ENCODE results near the gene TRPM8.

The TRPM8 gene

GRCh38 chr2:234029150-234029733 lies 112.1 kb downstream of the TRPM8 start:
- no peak for DNase-seq (ENCODE audit: low read depth, low spot score)
- Histone ChIP-seq H3K9me3 (ENCODE audit: insufficient read depth, low read length) (peaks cover 18% of the 10 kb centered on the region), H3K4me3 (ENCODE audit: insufficient read length, low read depth) (no peak overlapping the region), H3K4me1 (ENCODE audit: insufficient read depth, insufficient read length) (no peaks in the 10 kb centered on the region), H3K9ac (ENCODE audit: insufficient read length, low read depth) (no peak overlapping the region), H3K36me3 (ENCODE audit: insufficient read depth, insufficient read length, low read length) (no peaks in the 10 kb centered on the region), H3K27me3 (ENCODE audit: insufficient read depth, insufficient read length) (peaks cover 4% of the 10 kb centered on the region)
- no peak for TF ChIP-seq YY1 (IDR thresholded peaks at IDR 0.05; ENCODE audit: insufficient read depth, insufficient read length)
- no peak for TF ChIP-seq ZNF274 (IDR thresholded peaks at IDR 0.05; ENCODE audit: low read depth, low read length)
- TF ChIP-seq SUZ12 (IDR thresholded peaks at IDR 0.05; ENCODE audit: extremely low read depth, insufficient read depth, insufficient read length), result no peak

- no peak for TF ChIP-seq ZNF274 (IDR thresholded peaks at IDR 0.05; ENCODE audit: low read depth, low read length)
- TF ChIP-seq YY1 (IDR thresholded peaks at IDR 0.05; ENCODE audit: insufficient read depth, insufficient read length), result no peak
- TF ChIP-seq SUZ12 (IDR thresholded peaks at IDR 0.05; ENCODE audit: extremely low read depth, insufficient read depth, insufficient read length), result no peak
- no peak overlapping the region for H3K9ac ChIP-seq (ENCODE audit: insufficient read length, low read depth)
- H3K4me1 ChIP-seq (ENCODE audit: insufficient read depth, insufficient read length), result no peaks in the 10 kb centered on the region
- H3K36me3 ChIP-seq (ENCODE audit: insufficient read depth, insufficient read length, low read length), result no peaks in the 10 kb centered on the region
- DNase-seq (ENCODE audit: low read depth, low spot score), result no peak
- no peak overlapping the region for H3K4me3 ChIP-seq (ENCODE audit: insufficient read length, low read depth)
- H3K27me3 ChIP-seq (ENCODE audit: insufficient read depth, insufficient read length), result peaks cover 4% of the 10 kb centered on the region
- peaks cover 12% of the 10 kb centered on the region; the same call in 1 of the 2 replicates for H3K9me3 ChIP-seq (ENCODE audit: insufficient read depth, low read length)
Measured at GRCh38 chr2:234031207-234031606, 114.0 kb downstream of the TRPM8 start.

- no peak for DNase-seq (ENCODE audit: low read depth, low spot score)
- no peaks in the 10 kb centered on the region for H3K36me3 ChIP-seq (ENCODE audit: insufficient read depth, insufficient read length, low read length)
- peaks cover 15% of the 10 kb centered on the region; the same call in 1 of the 2 replicates for H3K9me3 ChIP-seq (ENCODE audit: insufficient read depth, low read length)
- no peaks in the 10 kb centered on the region for H3K27me3 ChIP-seq (ENCODE audit: insufficient read depth, insufficient read length)
- H3K4me3 ChIP-seq (ENCODE audit: insufficient read length, low read depth), result no peak overlapping the region
- no peaks in the 10 kb centered on the region for H3K4me1 ChIP-seq (ENCODE audit: insufficient read depth, insufficient read length)
- no peak overlapping the region for H3K9ac ChIP-seq (ENCODE audit: insufficient read length, low read depth)
- TF ChIP-seq YY1 (IDR thresholded peaks at IDR 0.05; ENCODE audit: insufficient read depth, insufficient read length) (no peak), ZNF274 (IDR thresholded peaks at IDR 0.05; ENCODE audit: low read depth, low read length) (no peak), SUZ12 (IDR thresholded peaks at IDR 0.05; ENCODE audit: extremely low read depth, insufficient read depth, insufficient read length) (no peak)
Measured at GRCh38 chr2:234032279-234032856, 115.2 kb downstream of the TRPM8 start.

GRCh38 chr2:234033174-234033573 lies 116.0 kb downstream of the TRPM8 start:
- Histone ChIP-seq H3K9ac (ENCODE audit: insufficient read length, low read depth) (no peak overlapping the region), H3K27me3 (ENCODE audit: insufficient read depth, insufficient read length) (no peaks in the 10 kb centered on the region), H3K9me3 (ENCODE audit: insufficient read depth, low read length) (peaks cover 15% of the 10 kb centered on the region; the same call in 1 of the 2 replicates), H3K4me3 (ENCODE audit: insufficient read length, low read depth) (no peak overlapping the region), H3K36me3 (ENCODE audit: insufficient read depth, insufficient read length, low read length) (no peaks in the 10 kb centered on the region), H3K4me1 (ENCODE audit: insufficient read depth, insufficient read length) (no peaks in the 10 kb centered on the region)
- TF ChIP-seq SUZ12 (IDR thresholded peaks at IDR 0.05; ENCODE audit: extremely low read depth, insufficient read depth, insufficient read length) (no peak), ZNF274 (IDR thresholded peaks at IDR 0.05; ENCODE audit: low read depth, low read length) (no peak), YY1 (IDR thresholded peaks at IDR 0.05; ENCODE audit: insufficient read depth, insufficient read length) (no peak)
- no peak for DNase-seq (ENCODE audit: low read depth, low spot score)

GRCh38 chr2:234033885-234034284 lies 116.7 kb downstream of the TRPM8 start:
- H3K4me3 ChIP-seq (ENCODE audit: insufficient read length, low read depth), result no peak overlapping the region
- H3K4me1 ChIP-seq (ENCODE audit: insufficient read depth, insufficient read length), result no peaks in the 10 kb centered on the region
- no peak for TF ChIP-seq ZNF274 (IDR thresholded peaks at IDR 0.05; ENCODE audit: low read depth, low read length)
- TF ChIP-seq YY1 (IDR thresholded peaks at IDR 0.05; ENCODE audit: insufficient read depth, insufficient read length), result no peak
- no peak for TF ChIP-seq SUZ12 (IDR thresholded peaks at IDR 0.05; ENCODE audit: extremely low read depth, insufficient read depth, insufficient read length)
- peaks cover 15% of the 10 kb centered on the region; the same call in 1 of the 2 replicates for H3K9me3 ChIP-seq (ENCODE audit: insufficient read depth, low read length)
- H3K9ac ChIP-seq (ENCODE audit: insufficient read length, low read depth), result no peak overlapping the region
- H3K27me3 ChIP-seq (ENCODE audit: insufficient read depth, insufficient read length), result no peaks in the 10 kb centered on the region
- DNase-seq (ENCODE audit: low read depth, low spot score), result no peak
- no peaks in the 10 kb centered on the region for H3K36me3 ChIP-seq (ENCODE audit: insufficient read depth, insufficient read length, low read length)

- TF ChIP-seq SUZ12 (IDR thresholded peaks at IDR 0.05; ENCODE audit: extremely low read depth, insufficient read depth, insufficient read length) (no peak), ZNF274 (IDR thresholded peaks at IDR 0.05; ENCODE audit: low read depth, low read length) (no peak), YY1 (IDR thresholded peaks at IDR 0.05; ENCODE audit: insufficient read depth, insufficient read length) (no peak)
- no peaks in the 10 kb centered on the region for H3K27me3 ChIP-seq (ENCODE audit: insufficient read depth, insufficient read length)
- DNase-seq (ENCODE audit: low read depth, low spot score), result no peak
Measured at GRCh38 chr2:234038076-234038802, 121.1 kb downstream of the TRPM8 start.

GRCh38 chr2:234044157-234044556 lies 127.0 kb downstream of the TRPM8 start:
- TF ChIP-seq SUZ12 (IDR thresholded peaks at IDR 0.05; ENCODE audit: extremely low read depth, insufficient read depth, insufficient read length) (no peak), ZNF274 (IDR thresholded peaks at IDR 0.05; ENCODE audit: low read depth, low read length) (no peak), YY1 (IDR thresholded peaks at IDR 0.05; ENCODE audit: insufficient read depth, insufficient read length) (no peak)
- no peaks in the 10 kb centered on the region for H3K9me3 ChIP-seq (ENCODE audit: insufficient read depth, low read length)
- no peak overlapping the region for H3K4me3 ChIP-seq (ENCODE audit: insufficient read length, low read depth)
- no peaks in the 10 kb centered on the region for H3K27me3 ChIP-seq (ENCODE audit: insufficient read depth, insufficient read length)
- H3K36me3 ChIP-seq (ENCODE audit: insufficient read depth, insufficient read length, low read length), result no peaks in the 10 kb centered on the region
- no peaks in the 10 kb centered on the region for H3K4me1 ChIP-seq (ENCODE audit: insufficient read depth, insufficient read length)
- no peak for DNase-seq (ENCODE audit: low read depth, low spot score)
- no peak overlapping the region for H3K9ac ChIP-seq (ENCODE audit: insufficient read length, low read depth)

More at GRCh38 chr2:234038076-234038802, 121.1 kb downstream of the TRPM8 start:
- Histone ChIP-seq H3K9me3 (ENCODE audit: insufficient read depth, low read length) (peaks cover 15% of the 10 kb centered on the region; the same call in 1 of the 2 replicates), H3K9ac (ENCODE audit: insufficient read length, low read depth) (no peak overlapping the region), H3K4me1 (ENCODE audit: insufficient read depth, insufficient read length) (no peaks in the 10 kb centered on the region), H3K4me3 (ENCODE audit: insufficient read length, low read depth) (no peak overlapping the region), H3K36me3 (ENCODE audit: insufficient read depth, insufficient read length, low read length) (no peaks in the 10 kb centered on the region)

Data from NT2/D1 (cell line).